SKM-1 (cell line): Measurements from ENCODE around the gene PTPRO.

Experiments
- DNase-seq: peaks from one replicate; lab custom pipeline; 2025; ENCODE audit not compliant: unreplicated experiment; lab: John Stamatoyannopoulos, UW

The PTPRO gene

GRCh38 chr12:15634010-15634683 is 311.8 kb downstream of the PTPRO start:
- no peak for DNase-seq

GRCh38 chr12:15636060-15636890 is 314.0 kb downstream of the PTPRO start:
- DNase-seq, result no peak

- DNase-seq, result no peak
Observed at GRCh38 chr12:15638231-15638630, 315.9 kb downstream of the PTPRO start.

- no peak for DNase-seq
Observed at GRCh38 chr12:15644700-15645099, 322.4 kb downstream of the PTPRO start.

- DNase-seq, result no peak
Observed at GRCh38 chr12:15646581-15646980, 324.3 kb downstream of the PTPRO start.
